ENCODE results near the gene KRTAP3-2. TPM values are rescaled to one million over a fixed set of nuclear protein-coding genes. Genes with fewer than 3 reads are reported as not detected.
A peak's percentile ranks its signal among the peaks of the same experiment; 100 is the strongest.

Gene KRTAP3-2
- total RNA-seq, 2 donors from 2014 or later: not detected

GRCh38 chr17:40986920-40987319, 12.8 kb downstream of the KRTAP3-2 start:
- Histone ChIP-seq H3K9me3 (no peaks in the 10 kb centered on the region), H3K36me3 (replicated peaks in 1 of 2; ENCODE audit: insufficient read depth in 1 of 2, low read depth in 2 of 2) (no peaks in the 10 kb centered on the region), H3K27ac (peak overlapping the region in 2 of 4 donors; percentile 21 to 45), H3K4me3 (no peak overlapping the region), H3K27me3 (no peaks in the 10 kb centered on the region), H3K4me1 (no peaks in the 10 kb centered on the region)
- intact Hi-C loops (cut with DNase I): no loop called here
- no peak for DNase-seq
- ATAC-seq: no peak
- WGBS, 2 donors: 40 to 46% methylated on average over 8 of the region's 8 CpGs
- TF ChIP-seq CTCF (IDR thresholded peaks at IDR 0.05) (no peak), POLR2A (IDR thresholded peaks at IDR 0.05) (no peak)

- Histone ChIP-seq H3K36me3 (replicated peaks in 1 of 2; ENCODE audit: insufficient read depth in 1 of 2, low read depth in 2 of 2) (no peaks in the 10 kb centered on the region), H3K4me1 (peaks cover 10% of the 10 kb centered on the region), H3K27me3 (no peaks in the 10 kb centered on the region), H3K27ac (no peak within 1 kb of the TSS), H3K9me3 (no peaks in the 10 kb centered on the region), H3K4me3 (no peak within 1 kb of the TSS)
- DNase-seq (no peak), ATAC-seq (no peak)
- no peak for TF ChIP-seq POLR2A (IDR thresholded peaks at IDR 0.05)
- intact Hi-C loops (cut with DNase I): no loop called here
- 41 to 58% methylated on average over 3 of the region's 3 CpGs for WGBS, 2 donors
Observed at GRCh38 chr17:40984226-40984625, 15.5 kb downstream of the KRTAP3-2 start, which contains the start of gene KRT40. Gene KRT40, minus strand, starts transcription at chr17:40984326. Its CDS starts 53 bp downstream, at chr17:40984273.

GRCh38 chr17:40981115-40981514, 18.6 kb downstream of the KRTAP3-2 start:
- intact Hi-C loops (cut with DNase I): no loop called here
- H3K36me3 ChIP-seq (replicated peaks in 1 of 2; ENCODE audit: insufficient read depth in 1 of 2, low read depth in 2 of 2): no peaks in the 10 kb centered on the region
- no peaks in the 10 kb centered on the region for H3K9me3 ChIP-seq
- H3K4me1 ChIP-seq: peaks cover 22% of the 10 kb centered on the region
- H3K27ac ChIP-seq: no peak overlapping the region
- DNase-seq (no peak), ATAC-seq (no peak)
- TF ChIP-seq CTCF (IDR thresholded peaks at IDR 0.05) (no peak), POLR2A (IDR thresholded peaks at IDR 0.05) (no peak)
- no peak overlapping the region for H3K4me3 ChIP-seq
- peaks cover 0 to 4% of the 10 kb centered on the region in 2 donors for H3K27me3 ChIP-seq
- WGBS, 2 donors: 37 to 58% methylated on average over 4 to 5 of the region's 5 CpGs

GRCh38 chr17:40980596-40980995, 19.1 kb downstream of the KRTAP3-2 start:
- peak in 2 of 4 donors; percentile 10 to 20 for DNase-seq
- Histone ChIP-seq H3K4me3 (no peak overlapping the region), H3K9me3 (no peaks in the 10 kb centered on the region)

GRCh38 chr17:40980117-40980516, 19.6 kb downstream of the KRTAP3-2 start:
- WGBS, 2 donors: 85 to 86% methylated on average over 3 of the region's 3 CpGs

More at GRCh38 chr17:40980596-40980995, 19.1 kb downstream of the KRTAP3-2 start:
- WGBS, 2 donors: 38 to 41% methylated on average over 8 of the region's 8 CpGs
- no peak for TF ChIP-seq POLR2A (IDR thresholded peaks at IDR 0.05)
- no peak for TF ChIP-seq CTCF (IDR thresholded peaks at IDR 0.05)
- Histone ChIP-seq H3K36me3 (replicated peaks in 1 of 2; ENCODE audit: insufficient read depth in 1 of 2, low read depth in 2 of 2) (no peaks in the 10 kb centered on the region), H3K27me3 (peaks cover 0 to 4% of the 10 kb centered on the region in 2 donors), H3K4me1 (peaks cover 22% of the 10 kb centered on the region), H3K27ac (peak overlapping the region in 2 of 4 donors; percentile 10 to 18)
- intact Hi-C loops (cut with DNase I): no loop called here
- no peak for ATAC-seq

More at GRCh38 chr17:40980117-40980516, 19.6 kb downstream of the KRTAP3-2 start:
- intact Hi-C loops (cut with DNase I): no loop called here
- TF ChIP-seq CTCF (IDR thresholded peaks at IDR 0.05) (no peak), POLR2A (IDR thresholded peaks at IDR 0.05) (no peak)
- no peak for ATAC-seq
- no peak for DNase-seq
- H3K4me3 ChIP-seq: no peak overlapping the region
- H3K4me1 ChIP-seq: peaks cover 22% of the 10 kb centered on the region
- H3K36me3 ChIP-seq (replicated peaks in 1 of 2; ENCODE audit: insufficient read depth in 1 of 2, low read depth in 2 of 2): no peaks in the 10 kb centered on the region
- H3K27ac ChIP-seq: peak overlapping the region in 2 of 4 donors; percentile 10 to 18
- H3K9me3 ChIP-seq: no peaks in the 10 kb centered on the region
- peaks cover 0 to 4% of the 10 kb centered on the region in 2 donors for H3K27me3 ChIP-seq

All from body of pancreas (tissue), 4 donors.